Loucy (cell line): ENCODE data around the gene DENND4C.

Source experiments
- EZH2phosphoT487 ChIP-seq: fragments of 200-600 bp; IDR thresholded peaks from 2 replicates; pipeline ENCODE4 v1.6.1; 2018; ENCODE audit warnings: antibody characterized with exemption, mild to moderate bottlenecking, moderate library complexity, borderline replicate concordance
- TF ChIP-seq, protein P1 (sequence below): fragments of 200-600 bp; sonication (generic); conservative IDR thresholded peaks from 2 replicates; pipeline ENCODE4 v1.5.1; 2014; ENCODE audit warnings: mild to moderate bottlenecking, antibody characterized with exemption, low read length

GRCh38 chr9:19216466-19216865, 14.0 kb upstream of the DENND4C start:
- TF ChIP-seq, protein P1, sequence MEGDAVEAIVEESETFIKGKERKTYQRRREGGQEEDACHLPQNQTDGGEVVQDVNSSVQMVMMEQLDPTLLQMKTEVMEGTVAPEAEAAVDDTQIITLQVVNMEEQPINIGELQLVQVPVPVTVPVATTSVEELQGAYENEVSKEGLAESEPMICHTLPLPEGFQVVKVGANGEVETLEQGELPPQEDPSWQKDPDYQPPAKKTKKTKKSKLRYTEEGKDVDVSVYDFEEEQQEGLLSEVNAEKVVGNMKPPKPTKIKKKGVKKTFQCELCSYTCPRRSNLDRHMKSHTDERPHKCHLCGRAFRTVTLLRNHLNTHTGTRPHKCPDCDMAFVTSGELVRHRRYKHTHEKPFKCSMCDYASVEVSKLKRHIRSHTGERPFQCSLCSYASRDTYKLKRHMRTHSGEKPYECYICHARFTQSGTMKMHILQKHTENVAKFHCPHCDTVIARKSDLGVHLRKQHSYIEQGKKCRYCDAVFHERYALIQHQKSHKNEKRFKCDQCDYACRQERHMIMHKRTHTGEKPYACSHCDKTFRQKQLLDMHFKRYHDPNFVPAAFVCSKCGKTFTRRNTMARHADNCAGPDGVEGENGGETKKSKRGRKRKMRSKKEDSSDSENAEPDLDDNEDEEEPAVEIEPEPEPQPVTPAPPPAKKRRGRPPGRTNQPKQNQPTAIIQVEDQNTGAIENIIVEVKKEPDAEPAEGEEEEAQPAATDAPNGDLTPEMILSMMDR = no peak
- TF ChIP-seq EZH2phosphoT487 = no peak
